Cardiac septum (tissue), 1 donor: Measurements from ENCODE around the gene MTF1. TPM values are rescaled to one million over a fixed set of nuclear protein-coding genes. Genes with fewer than 3 reads are reported as not detected.
"Not testable (repeated sequence)": the region's sequence is repeated elsewhere in the genome, so short reads cannot be mapped to it uniquely, and the experiment has no call there.

ENCODE experiments used
- DNase-seq: peaks from one replicate; pipeline ENCODE4 v3.0.0-alpha.2; 2020; ENCODE audit warnings: low spot score
- intact Hi-C: fragments of 100-400 bp; cut with DNase I; formaldehyde crosslinking; loops from one replicate; pipeline ENCODE4 v1.14.0; 2022
- long read RNA-seq: library from polyadenylated mRNA; unstranded; transcript quantifications from one replicate; pipeline ENCODE4 v2.0.0, GENCODE V29; 2021
- total RNA-seq: library from RNA; stranded (reverse); fragmentation: NEBNext Ultra II Directional; extraction: Animal tissue kit (Norgen Biotek cat#: 25700); gene quantifications from one replicate; pipeline ENCODE4 v1.2.1, GENCODE V29; 2021
- donor health status: DM: no; HTN: no; CAD: no.

The MTF1 gene
- 16.0 TPM for total RNA-seq
- long read RNA-seq, partial matches to known transcripts = 3 of 5 reads
- long read RNA-seq, other reads (novel, unspliced or antisense) = 2 of 5 reads

DNA sequence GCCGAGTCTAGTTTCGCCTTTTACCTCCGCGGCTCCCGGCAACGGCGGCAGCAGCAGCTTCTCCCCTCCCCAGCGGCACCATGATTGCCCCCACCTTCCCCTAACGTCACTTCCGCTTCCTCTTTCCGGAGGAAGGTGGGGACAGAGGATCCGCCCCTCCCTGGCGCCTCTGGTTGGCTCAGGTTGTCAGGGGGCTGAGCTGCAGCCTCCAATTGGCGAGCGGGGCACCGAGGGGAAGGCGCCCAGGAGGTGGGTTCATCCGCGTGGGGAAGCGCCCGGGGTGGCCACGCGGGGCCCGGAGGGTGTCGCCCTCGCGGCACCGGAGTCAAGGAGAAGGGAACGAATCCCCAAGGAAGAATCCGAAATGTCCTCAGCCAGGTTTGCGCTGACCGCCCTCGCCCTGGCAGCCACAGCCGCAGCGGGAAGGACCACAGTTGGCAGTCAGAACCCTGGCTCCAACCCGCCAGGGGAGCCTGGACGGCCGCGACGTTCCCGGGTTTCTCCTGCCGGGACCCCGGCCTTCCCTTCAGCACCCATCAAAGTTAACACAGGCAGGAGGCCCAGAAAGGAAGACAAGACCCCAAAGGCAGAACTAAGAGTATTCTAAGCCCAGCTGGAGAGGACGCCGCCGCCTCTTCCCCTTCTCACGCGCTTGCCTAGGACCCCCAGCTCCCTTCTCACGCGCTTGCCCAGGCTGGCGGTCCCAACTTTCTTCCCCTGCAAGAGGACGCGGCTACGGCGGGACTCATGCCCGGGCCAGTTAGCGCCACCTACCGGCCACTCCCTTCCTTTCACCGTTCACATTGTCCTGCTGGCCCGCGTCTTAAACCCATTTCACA lies at the start of gene MTF1:
TSS of gene MTF1 (minus strand) at position 86 of the 839 bp plus-strand sequence. CDS start 1,934 bp downstream, outside the sequence.
- intact Hi-C loops = loop anchor here (2.0 to 5.0 kb wide), 3 partner anchors 52 to 169 kb away; partner anchors contain the start of genes C1orf122 and YRDC
- DNase-seq = peak; percentile 99

DNA sequence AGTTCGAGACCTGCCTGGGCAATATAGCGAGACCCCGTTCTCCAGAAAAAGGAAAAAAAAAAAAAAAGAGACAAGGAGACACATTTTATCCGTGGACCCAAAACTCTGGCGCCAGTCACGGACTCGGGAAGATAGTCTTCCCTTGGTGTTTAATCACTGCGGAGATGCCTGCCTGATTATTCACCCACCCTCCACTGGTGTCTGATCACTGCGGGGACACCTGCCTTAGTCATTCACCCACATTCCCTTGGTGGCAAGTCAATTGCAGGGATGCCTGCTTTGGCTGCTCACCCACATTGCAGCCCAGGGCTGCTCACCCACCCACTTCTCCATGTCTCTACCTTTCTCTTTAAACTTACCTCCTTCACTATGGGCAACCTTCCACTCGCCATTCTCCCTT lies 49.1 kb upstream of the MTF1 start:
- intact Hi-C loops, DNase-seq: not testable (repeated sequence)

DNA sequence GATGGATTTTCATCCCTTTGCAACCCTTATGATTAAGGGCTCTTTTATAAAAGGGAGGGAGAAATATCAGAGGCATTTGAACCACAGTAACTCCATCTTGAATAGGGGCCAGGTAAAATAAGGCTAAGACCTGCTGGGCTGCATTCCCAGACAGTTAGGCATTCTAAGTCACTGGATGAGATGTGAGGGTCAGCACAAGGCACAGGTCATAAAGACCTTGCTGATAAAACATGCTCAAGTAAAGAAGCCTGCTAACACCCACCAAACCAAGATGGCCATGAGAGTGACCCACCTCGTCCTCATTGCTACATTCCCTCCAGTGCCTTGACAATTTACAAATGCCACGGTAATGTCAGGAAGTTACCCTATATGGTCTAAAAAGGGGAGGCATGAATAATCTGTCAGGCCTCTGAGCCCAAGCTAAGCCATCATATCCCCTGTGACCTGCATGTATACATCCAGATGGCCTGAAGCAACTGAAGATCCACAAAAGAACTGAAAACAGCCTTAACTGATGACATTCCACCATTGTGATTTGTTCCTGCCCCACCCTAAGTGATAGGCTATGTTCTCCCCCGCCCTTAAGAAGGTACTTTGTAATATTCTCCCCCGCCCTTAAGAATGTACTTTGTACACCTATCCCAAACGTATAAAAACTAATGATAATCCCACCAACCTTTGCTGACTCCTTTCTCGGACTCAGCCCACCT lies 48.2 kb upstream of the MTF1 start:
- intact Hi-C loops, DNase-seq: not testable (repeated sequence)

DNA sequence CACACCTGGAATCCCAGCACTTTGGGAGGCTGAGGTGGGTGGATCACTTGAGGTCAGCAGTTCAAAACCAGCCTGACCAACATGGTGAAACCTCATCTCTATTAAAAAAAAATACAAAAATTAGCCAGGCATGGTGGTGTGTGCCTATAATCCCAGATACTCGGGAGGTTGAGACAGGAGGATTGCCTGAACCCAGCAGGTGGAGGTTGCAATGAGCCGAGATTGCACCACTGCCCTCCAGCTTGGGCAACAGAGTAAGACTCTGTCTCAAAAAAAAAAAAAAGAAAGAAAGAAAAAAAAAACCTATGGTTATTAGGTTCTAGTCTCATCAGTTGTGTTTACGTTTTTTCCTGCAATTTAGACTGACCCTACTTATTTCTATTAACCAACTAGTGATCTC lies 47.2 kb upstream of the MTF1 start:
- intact Hi-C loops, DNase-seq: not testable (repeated sequence)

DNA sequence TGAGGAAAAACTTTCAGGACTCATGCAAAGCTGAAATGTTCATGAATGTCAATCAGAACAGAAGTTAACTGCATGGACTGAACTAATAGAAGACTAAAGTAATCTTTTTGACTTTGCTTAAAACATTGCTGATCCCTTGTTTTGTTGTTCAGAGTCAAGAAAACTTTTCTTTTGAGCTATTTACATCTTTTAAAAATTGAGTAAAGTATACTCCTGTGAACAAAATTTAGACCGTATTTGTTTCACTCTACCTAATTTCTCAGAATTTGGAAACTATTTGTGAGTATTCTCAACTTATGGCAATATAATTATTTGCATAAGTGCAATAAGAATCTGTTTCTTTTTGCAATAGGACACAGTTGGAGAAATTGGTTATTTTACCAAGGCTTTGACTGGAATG lies 46.3 kb upstream of the MTF1 start:
- no peak for DNase-seq
- intact Hi-C loops = no loop called here

DNA sequence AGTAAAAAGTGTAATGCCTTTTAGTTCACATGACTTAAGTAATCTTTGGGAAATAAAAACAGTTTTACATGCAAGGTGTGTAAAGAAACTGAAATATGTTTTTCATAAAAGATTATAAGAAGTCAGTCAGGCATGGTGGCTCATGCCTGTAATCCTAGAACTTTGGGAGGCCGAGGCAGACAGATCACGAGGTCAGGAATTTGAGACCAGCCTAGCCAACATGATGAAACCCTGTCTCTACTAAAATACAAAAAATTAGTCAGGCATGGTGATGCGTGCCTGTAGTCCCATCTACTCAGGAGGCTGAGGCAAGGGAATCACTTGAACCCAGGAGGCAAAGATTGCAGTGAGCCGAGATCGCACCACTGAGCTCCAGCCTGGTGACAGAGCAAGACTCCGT lies 44.5 kb upstream of the MTF1 start:
- DNase-seq, intact Hi-C loops: not testable (repeated sequence)

DNA sequence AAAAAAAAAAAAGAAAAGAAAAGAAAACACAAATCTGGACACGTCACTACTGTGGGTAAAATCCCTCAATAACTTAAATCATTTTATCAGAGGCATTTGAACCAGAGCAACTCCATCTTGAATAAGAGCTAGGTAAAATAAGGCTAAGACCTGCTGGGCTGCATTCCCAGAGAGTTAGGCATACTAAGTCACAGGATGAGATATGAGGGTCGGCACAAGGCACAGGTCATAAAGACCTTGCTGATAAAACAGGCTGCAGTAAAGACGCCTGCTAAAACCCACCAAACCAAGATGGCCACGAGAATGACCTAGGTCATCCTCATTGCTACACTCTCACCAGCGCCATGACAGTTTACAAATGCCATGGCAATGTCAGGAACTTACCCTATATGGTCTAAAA lies 43.6 kb upstream of the MTF1 start:
- intact Hi-C loops = no loop called here
- DNase-seq = no peak

DNA sequence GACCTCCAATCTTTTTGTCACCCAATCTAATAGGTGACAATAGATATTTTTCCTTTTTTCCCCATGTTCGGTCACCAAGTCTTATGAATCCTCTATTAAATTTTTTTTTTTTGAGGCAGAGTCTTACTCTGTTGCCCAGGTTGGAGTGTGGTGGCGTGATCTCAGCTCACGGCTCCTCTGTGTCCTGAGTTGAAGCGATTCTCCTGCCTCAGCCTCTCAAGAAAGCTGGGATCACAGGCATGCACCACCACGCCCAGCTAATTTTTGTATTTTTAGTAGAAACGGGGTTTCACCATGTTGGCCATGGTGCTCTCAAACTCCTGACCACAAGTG lies 42.5 kb upstream of the MTF1 start:
- intact Hi-C loops = no loop called here
- no peak for DNase-seq

DNA sequence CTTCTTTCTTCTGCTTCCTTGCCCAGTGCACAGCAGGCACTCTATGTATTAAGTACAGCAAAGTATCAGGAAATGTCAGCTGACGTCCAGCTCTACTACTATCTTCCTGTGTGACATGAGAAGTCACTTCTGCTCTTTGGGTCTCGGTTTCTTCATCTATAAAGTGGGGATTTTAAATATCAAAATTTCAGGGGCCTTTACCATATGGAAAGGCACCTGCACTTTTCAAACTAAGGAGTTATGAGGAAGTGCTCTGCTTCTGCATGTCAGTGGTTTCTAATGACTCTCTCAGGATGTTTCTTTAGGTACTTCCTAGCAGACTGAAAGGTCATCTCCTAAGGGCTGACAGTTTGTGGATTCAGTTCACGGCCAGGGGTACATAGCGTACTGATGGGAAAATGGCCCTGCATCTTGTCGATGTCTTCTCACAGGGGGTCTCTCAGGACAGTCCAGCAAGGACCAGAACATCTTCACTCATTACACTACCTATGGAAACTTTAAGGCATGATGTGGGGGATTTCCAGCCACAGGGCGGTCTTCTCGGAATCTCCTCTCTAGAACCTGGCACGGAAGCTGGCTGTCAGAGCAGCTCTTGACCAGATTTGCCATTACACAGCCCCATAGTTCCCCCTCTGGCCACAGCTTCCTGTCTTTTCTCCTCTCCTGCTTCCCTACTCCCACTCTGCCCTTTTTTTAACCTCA lies 42.0 kb upstream of the MTF1 start:
- no peak for DNase-seq
- intact Hi-C loops = no loop called here

DNA sequence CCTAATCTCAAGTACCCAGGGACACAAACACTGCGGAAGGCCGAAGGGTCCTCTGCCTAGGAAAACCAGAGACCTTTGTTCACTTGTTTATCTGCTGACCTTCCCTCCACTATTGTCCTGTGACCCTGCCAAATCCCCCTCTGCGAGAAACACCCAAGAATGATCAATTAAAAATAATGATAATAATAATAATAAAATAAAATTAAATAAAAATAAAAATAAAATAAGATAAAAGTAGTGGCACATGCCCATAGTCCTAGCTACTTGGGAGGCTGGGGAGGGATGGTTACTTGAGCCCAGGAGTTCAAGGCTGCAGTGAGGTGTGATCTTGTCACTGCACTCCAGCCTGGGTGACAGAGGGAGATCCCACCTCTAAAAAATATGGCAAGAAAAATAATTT lies 38.2 kb upstream of the MTF1 start:
- intact Hi-C loops, DNase-seq: not testable (repeated sequence)

DNA sequence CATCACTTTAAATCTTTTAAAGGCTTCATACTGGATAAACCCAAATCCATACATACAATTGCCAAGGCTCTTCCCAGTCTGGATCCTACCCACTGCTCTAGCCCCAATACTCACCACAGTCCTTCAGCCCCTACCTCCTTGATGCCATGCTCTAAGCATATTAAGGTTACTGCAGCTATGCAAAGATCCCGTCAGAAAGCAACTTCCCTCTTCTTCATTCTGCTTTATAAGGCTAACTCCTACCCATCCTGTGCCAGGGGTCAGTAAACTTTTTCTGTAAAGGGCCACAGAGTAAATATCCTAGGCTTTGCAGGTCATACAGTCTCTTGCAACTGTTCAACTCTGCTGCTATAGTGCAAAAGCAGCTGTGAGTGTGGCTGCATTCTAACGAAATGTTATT lies 34.3 kb upstream of the MTF1 start:
- no peak for DNase-seq
- intact Hi-C loops = no loop called here

DNA sequence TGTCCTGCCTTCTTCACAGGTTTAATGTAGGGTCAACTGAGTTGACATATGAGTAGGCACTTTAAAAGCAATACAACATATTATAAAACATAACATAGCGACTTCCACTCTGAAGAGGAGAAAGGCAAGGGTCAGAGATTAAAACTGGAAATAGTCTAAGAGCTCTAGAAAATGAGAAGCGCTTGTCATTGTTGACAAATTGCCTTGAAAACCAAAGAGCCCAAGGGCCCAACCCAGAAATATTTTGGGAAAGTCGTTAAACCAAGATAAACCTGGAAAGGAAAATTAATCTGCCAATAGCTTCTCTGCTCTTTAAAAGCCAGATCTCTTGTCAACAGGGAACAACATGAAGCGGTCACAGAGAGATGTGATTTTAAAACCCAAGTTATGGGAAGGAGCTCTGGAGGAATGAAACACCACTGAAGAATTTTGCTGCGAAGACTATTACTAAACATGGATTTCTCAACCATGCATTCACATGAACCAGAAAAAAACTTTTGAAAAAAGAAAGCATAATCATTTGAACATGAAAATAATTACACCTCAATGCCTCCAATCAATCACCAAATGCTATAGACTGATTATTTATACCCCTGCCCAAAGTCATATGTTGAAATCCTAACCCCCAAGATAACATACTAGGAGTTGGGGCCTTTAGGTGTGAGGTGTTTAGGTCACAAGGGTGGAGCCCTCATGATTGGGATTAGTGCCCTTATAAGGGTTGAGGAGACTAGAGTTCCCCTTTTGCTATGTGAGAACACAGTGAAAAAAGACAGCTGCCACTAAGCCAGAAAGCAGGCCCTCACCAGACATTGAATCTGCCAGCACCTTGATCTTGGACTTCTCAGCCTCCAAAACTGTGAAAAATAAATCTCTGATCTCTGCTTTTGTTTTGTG lies 33.0 kb upstream of the MTF1 start:
- intact Hi-C loops = no loop called here
- no peak for DNase-seq

DNA sequence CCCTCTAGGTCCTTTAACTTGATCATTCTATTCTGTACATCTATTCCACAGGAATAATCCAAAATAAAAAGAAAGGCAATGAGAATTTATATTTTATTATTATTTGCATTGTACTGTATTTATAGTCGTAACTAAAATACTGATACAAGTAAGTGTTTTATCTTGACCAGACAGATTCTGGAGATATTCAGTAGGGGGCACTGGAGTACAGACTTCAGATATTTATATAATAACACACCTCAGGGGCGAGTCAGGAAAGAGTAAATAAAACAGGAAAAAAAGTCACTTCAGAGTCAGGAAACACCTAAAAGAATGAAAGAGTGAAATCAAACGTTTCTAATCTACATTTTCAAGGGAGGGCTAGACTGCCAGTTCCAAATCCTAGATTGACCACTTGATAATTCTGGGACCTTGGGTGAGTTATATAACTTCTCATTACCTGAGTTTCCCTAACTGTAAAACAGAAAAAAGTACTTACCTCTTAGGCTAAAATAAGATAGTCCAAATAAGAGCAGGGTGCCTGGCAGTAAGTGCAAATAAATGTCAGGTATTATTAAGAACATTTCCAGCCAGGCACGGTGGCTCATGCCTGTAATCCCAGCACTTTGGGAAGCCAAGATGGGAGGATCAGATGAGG lies 31.1 kb upstream of the MTF1 start:
- intact Hi-C loops = no loop called here

DNA sequence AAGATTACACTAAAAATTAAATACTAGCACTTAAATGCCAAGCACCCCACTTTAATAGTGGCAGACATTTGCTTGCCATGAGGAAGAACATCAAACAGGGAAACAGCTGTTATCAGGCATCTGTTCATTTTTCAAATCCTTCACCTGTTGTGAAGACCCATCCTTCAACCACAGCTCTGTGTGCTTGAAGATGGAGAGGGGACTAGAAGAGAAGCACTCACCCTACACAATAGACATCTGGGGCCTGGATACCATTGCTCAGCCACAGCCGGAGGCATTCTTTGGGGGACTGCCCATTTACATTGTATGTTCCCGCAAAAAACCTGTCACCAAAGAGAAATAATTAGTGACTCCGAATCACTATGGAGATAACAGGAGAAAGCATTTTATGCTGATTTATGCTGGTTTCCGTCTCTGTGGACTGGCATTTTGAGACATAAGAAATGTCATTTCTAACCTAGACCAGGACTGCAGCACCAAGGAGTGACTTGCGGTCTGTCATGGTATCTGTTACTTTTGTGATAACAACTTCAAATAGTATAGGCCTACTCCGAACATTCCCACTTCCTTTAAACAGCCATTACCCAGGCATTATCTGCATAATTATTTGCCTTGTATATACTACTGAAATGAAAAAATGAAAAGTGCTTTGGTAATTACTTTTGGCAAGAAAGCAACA lies 28.8 kb upstream of the MTF1 start:
- DNase-seq = no peak
- intact Hi-C loops = no loop called here

More for the DNA sequence above, 31.1 kb upstream of the MTF1 start:
- DNase-seq = no peak

DNA sequence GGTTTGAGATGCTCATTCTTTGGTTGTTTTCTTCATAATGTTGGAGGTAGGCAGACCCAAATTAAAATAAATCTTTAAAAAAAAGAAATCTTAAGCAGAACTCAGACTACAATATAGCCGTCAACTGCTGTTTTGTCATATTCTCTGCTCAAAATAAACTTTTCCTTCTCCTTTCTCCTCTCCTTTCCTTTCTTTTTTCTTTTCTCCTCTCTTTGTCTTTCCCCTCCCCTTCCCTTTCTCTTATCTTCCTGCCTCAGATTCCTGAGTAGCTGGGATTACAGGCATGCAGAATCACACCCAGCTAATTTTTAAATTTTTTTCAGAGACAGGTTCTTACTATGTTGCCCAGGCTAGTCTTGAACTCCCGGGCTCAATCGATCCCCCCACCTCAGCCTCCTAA lies 24.8 kb upstream of the MTF1 start:
- DNase-seq = no peak
- intact Hi-C loops = no loop called here

DNA sequence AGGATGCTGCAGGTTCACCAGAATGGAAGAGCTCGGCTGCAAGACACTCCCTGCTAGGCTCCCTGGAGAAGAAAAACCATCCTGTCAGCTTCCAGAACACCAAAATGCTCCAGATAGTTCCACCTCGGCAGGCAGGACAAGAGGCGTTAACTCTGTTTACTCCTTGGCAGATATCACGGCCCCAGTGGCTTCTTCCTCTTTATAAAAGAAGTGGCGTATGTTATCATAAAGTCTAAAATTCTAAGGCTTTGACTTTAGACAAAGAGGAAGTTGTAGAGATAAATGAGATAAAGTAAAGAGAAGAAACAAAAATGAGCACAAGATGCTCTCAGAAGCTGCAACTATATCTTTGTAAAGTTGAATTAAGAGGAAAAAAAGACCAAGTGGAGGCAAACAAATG lies 24.3 kb upstream of the MTF1 start:
- intact Hi-C loops = no loop called here
- DNase-seq = no peak

DNA sequence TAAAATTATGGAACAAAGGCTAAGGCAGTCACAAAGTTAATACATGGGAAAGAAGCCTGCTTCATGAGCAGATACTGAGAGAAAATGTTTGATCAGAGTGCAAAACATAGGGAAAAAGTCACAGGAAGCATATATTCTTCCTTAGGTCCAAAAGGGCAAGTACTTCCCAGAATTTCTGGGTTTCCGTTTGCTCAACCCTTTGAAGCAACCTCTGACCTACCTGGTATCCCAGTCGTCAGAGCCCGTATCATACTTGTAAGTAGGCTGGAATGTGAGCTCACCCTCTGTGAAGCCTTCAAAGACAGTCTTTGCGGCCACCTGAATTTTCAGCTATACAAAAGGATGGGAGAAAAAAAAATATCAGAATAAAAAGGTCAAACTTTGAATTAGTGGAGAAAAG lies 20.5 kb upstream of the MTF1 start:
- intact Hi-C loops = no loop called here
- DNase-seq = no peak

DNA sequence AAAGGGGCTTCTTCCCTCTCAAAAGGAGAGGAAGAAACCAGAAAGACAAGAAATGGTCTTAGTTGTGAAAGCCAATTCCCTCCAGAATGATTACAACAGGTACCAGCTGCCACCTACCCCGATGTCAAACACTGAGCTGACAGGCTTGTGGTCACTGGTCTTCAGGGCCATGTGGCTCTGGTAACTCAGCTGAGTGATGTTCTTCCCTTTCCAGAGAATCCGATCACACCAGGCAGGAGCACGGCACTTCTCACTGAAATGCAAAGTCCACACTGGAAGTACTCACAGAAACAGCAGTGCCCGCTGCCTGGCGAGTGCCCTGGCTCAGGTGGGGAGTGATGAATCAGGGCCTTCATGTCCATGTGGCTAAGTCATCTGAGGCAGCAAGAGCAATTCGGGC lies 18.7 kb upstream of the MTF1 start:
- intact Hi-C loops = no loop called here
- no peak for DNase-seq
